Chondrocyte (in vitro differentiated cells): ENCODE measurements around the gene NPAS3. TPM values are rescaled to one million over a fixed set of nuclear protein-coding genes. Genes with fewer than 3 reads are reported as not detected.

ENCODE experiments used
- DNase-seq: peaks from one replicate; pipeline ENCODE4 v3.0.0; 2021; ENCODE audit warnings: mixed read lengths, low spot score
- H3K27ac Mint-ChIP-seq: one replicate; pipeline ENCODE4 v1.8.0; 2021; ENCODE audit warnings: mild to moderate bottlenecking, moderate library complexity, mixed read lengths; ENCODE audit not compliant: unreplicated experiment
- H3K27me3 Mint-ChIP-seq: 2 replicates; pipeline ENCODE4 v1.8.0; 2021; ENCODE audit warnings: low read depth, mixed read lengths
- H3K36me3 Mint-ChIP-seq: 2 replicates; pipeline ENCODE4 v1.8.0; 2021; ENCODE audit warnings: low read depth, mixed read lengths
- H3K4me1 Mint-ChIP-seq: 2 replicates; pipeline ENCODE4 v1.8.0; 2021; ENCODE audit warnings: low read depth, mild to moderate bottlenecking, mixed read lengths
- H3K4me3 Mint-ChIP-seq: one replicate; pipeline ENCODE4 v1.8.0; 2021; ENCODE audit warnings: mild to moderate bottlenecking, moderate library complexity, mixed read lengths; ENCODE audit not compliant: unreplicated experiment
- H3K9me3 Mint-ChIP-seq: 2 replicates; pipeline ENCODE4 v1.8.0; 2021; ENCODE audit warnings: low read depth, mixed read lengths
- CTCF ChIP-seq: fragments of 200-600 bp; sonication (generic); IDR thresholded peaks from 2 replicates; pipeline ENCODE4 v1.5.0; 2021; ENCODE audit warnings: antibody characterized with exemption, mild to moderate bottlenecking, moderate library complexity
- total RNA-seq: library from RNA; stranded (reverse); gene quantifications from 3 replicates; pipeline ENCODE4 v1.2.1, GENCODE V29; 2021

Gene NPAS3
- total RNA-seq, 1 donor from 2014 or later: 2.6 TPM

- Mint-ChIP-seq H3K36me3 (no peaks in the 10 kb centered on the region), H3K4me3 (no peak overlapping the region), H3K27ac (no peak overlapping the region), H3K4me1 (peaks cover 24% of the 10 kb centered on the region), H3K27me3 (no peaks in the 10 kb centered on the region), H3K9me3 (no peaks in the 10 kb centered on the region)
- TF ChIP-seq CTCF: no peak
- DNase-seq: no peak
Observed at GRCh38 chr14:33675415-33676130, 736.9 kb downstream of the NPAS3 start.

GRCh38 chr14:33676135-33676566 is 737.5 kb downstream of the NPAS3 start:
- no peak for DNase-seq
- Mint-ChIP-seq H3K36me3 (no peaks in the 10 kb centered on the region), H3K9me3 (no peaks in the 10 kb centered on the region), H3K4me1 (peaks cover 24% of the 10 kb centered on the region), H3K27ac (no peak overlapping the region), H3K4me3 (peak overlapping the region; percentile 29), H3K27me3 (no peaks in the 10 kb centered on the region)
- TF ChIP-seq CTCF: peak; percentile 81

GRCh38 chr14:33676891-33677290 is 738.2 kb downstream of the NPAS3 start:
- H3K9me3 Mint-ChIP-seq: no peaks in the 10 kb centered on the region
- peaks cover 24% of the 10 kb centered on the region for H3K4me1 Mint-ChIP-seq
- no peak for TF ChIP-seq CTCF
- H3K4me3 Mint-ChIP-seq: no peak overlapping the region
- DNase-seq: no peak
- no peaks in the 10 kb centered on the region for H3K36me3 Mint-ChIP-seq
- H3K27me3 Mint-ChIP-seq: no peaks in the 10 kb centered on the region
- no peak overlapping the region for H3K27ac Mint-ChIP-seq

DNA sequence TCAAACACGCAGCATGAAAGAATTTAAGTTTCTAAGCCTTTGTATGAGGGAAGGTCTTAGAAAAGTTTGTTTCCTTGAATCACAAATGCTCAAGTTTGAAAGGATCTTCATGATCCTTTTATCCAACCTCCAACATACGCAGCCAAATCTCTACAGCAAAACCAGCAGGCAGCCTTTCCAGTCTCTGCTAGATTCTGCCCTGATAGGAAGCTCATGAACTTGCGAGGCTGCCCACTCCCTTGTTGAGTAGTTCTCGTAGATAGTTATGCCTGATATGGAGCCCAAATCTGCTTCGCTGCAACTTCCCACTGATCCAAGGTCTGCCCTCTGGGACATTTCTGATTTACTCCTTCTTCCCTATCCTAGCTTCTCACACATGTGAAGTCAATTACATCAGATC is 739.3 kb downstream of the NPAS3 start:
- Mint-ChIP-seq H3K27ac (no peak overlapping the region), H3K27me3 (no peaks in the 10 kb centered on the region), H3K4me1 (peaks cover 35% of the 10 kb centered on the region), H3K36me3 (no peaks in the 10 kb centered on the region), H3K9me3 (no peaks in the 10 kb centered on the region), H3K4me3 (no peak overlapping the region)
- TF ChIP-seq CTCF: no peak
- DNase-seq: no peak

GRCh38 chr14:33679025-33679424 is 740.3 kb downstream of the NPAS3 start:
- H3K27me3 Mint-ChIP-seq: no peaks in the 10 kb centered on the region
- no peaks in the 10 kb centered on the region for H3K36me3 Mint-ChIP-seq
- no peaks in the 10 kb centered on the region for H3K9me3 Mint-ChIP-seq
- H3K4me1 Mint-ChIP-seq: peaks cover 40% of the 10 kb centered on the region
- H3K27ac Mint-ChIP-seq: no peak overlapping the region
- no peak overlapping the region for H3K4me3 Mint-ChIP-seq
- no peak for DNase-seq
- no peak for TF ChIP-seq CTCF
